ENCODE results near the gene GOLGA8A.

DNA sequence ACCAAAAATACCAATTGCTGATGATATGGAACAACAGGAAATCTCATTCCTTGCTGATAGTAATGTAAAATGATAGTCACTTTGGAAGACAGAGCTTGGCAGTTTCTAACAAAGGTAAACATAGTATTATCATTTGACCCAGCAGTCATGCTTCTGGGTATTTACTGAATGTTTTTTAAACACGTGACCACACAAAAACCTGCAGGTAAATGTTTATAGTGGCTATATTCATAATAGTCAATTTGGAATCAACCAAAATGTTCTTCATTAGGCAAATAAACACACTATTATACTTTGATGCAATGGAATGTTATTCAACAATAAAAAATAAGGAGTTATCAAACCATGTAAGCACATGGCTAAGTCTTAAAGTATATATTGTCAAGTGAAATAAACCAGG is 24.1 kb upstream of the GOLGA8A start:
- TF ChIP-seq, protein P1, sequence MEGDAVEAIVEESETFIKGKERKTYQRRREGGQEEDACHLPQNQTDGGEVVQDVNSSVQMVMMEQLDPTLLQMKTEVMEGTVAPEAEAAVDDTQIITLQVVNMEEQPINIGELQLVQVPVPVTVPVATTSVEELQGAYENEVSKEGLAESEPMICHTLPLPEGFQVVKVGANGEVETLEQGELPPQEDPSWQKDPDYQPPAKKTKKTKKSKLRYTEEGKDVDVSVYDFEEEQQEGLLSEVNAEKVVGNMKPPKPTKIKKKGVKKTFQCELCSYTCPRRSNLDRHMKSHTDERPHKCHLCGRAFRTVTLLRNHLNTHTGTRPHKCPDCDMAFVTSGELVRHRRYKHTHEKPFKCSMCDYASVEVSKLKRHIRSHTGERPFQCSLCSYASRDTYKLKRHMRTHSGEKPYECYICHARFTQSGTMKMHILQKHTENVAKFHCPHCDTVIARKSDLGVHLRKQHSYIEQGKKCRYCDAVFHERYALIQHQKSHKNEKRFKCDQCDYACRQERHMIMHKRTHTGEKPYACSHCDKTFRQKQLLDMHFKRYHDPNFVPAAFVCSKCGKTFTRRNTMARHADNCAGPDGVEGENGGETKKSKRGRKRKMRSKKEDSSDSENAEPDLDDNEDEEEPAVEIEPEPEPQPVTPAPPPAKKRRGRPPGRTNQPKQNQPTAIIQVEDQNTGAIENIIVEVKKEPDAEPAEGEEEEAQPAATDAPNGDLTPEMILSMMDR (IDR thresholded peaks at IDR 0.05), result no peak
- no peak for TF ChIP-seq POLR2A (IDR thresholded peaks at IDR 0.05)
